Measurements from ENCODE around the gene KIAA0232. TPM values are rescaled to one million over a fixed set of nuclear protein-coding genes. Genes with fewer than 3 reads are reported as not detected.

KIAA0232 gene
- total and polyA plus RNA-seq, 9 of the 15 experiments (the other 6 are each of a cell fraction or from before 2014, with no cell fraction given), result 3.5 to 17.4 (median 13.0) TPM

GRCh38 chr4:6767748-6768538 is 14.6 kb upstream of the KIAA0232 start:
- no peak for TF ChIP-seq NR2C2 (CRISPR knock-in tag; IDR thresholded peaks at IDR 0.05)
- TF ChIP-seq NR2C2 (tag; IDR thresholded peaks at IDR 0.05), result 0 out of 2 replicates have a peak, but pooled peaks have one; percentile 8
- no peak for TF ChIP-seq ZNF445 (CRISPR knock-in tag; IDR thresholded peaks at IDR 0.05; ENCODE audit: low read depth)
- no peak for TF ChIP-seq CSDE1 (IDR thresholded peaks at IDR 0.05)
- TF ChIP-seq POLR2H (tag; IDR thresholded peaks at IDR 0.05; ENCODE audit: low read depth), result no peak
- no peak for TF ChIP-seq CREM (IDR thresholded peaks at IDR 0.05; ENCODE audit: low read depth)
- TF ChIP-seq, protein P1, sequence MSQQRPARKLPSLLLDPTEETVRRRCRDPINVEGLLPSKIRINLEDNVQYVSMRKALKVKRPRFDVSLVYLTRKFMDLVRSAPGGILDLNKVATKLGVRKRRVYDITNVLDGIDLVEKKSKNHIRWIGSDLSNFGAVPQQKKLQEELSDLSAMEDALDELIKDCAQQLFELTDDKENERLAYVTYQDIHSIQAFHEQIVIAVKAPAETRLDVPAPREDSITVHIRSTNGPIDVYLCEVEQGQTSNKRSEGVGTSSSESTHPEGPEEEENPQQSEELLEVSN (IDR thresholded peaks at IDR 0.05; ENCODE audit: borderline replicate concordance in 1 of 2, extremely low read depth in 1 of 2, insufficient read depth in 1 of 2, insufficient read length in 1 of 2, low read depth in 1 of 2, low read length in 1 of 2, poor library complexity in 1 of 2, severe bottlenecking in 1 of 2), result peak in 1 of 2 experiments; percentile 1
- H3K4me1 ChIP-seq (replicated peaks in 1 of 2; ENCODE audit: control insufficient read depth in 2 of 2, insufficient read depth in 2 of 2, low read length in 2 of 2), result peaks cover 19 to 26% of the 10 kb centered on the region in 2 experiments
- H2AFZ ChIP-seq (ENCODE audit: low read depth, low read length), result peak overlapping the region; percentile 89
- H4K20me1 ChIP-seq (replicated peaks; ENCODE audit: control insufficient read depth, insufficient read depth, low read length), result no peaks in the 10 kb centered on the region
- H3K9ac ChIP-seq (ENCODE audit: insufficient read depth in 1 of 2, low read depth in 2 of 2, low read length in 2 of 2), result peak overlapping the region; percentile 36 to 86; a peak in 3 of 4 replicates
- H3K4me2 ChIP-seq (ENCODE audit: insufficient read depth, low read length), result peak overlapping the region; percentile 59
- DNase-seq (ENCODE audit: extremely low read depth in 1 of 4, low spot score in 3 of 4), result peak in 1 of 4 experiments; percentile 21
- no peak for FAIRE-seq
- no peaks in the 10 kb centered on the region for H3K9me3 ChIP-seq (replicated peaks; ENCODE audit: control insufficient read depth, insufficient read depth, low read depth, low read length)
- H3K36me3 ChIP-seq (ENCODE audit: control insufficient read depth, insufficient read depth, low read length), result no peaks in the 10 kb centered on the region
- in situ Hi-C loops (cut with MboI), result loop anchor here (5.0 kb wide), 1 partner anchor 46 kb away; no protein-coding TSS in a partner anchor
- 0 out of 5 replicates have a peak, but pooled peaks cover 0 to 8% of the 10 kb centered on the region in 2 experiments for H3K27me3 ChIP-seq (ENCODE audit: control insufficient read depth in 2 of 2, insufficient read depth in 2 of 2, low read length in 2 of 2)
- intact Hi-C loops (cut with micrococcal nuclease), result no loop called here
- ATAC-seq, result no peak
- H3K79me2 ChIP-seq (ENCODE audit: control insufficient read depth, insufficient read depth, low read length), result no peaks in the 10 kb centered on the region
- 60% methylated on average over 20 of the region's 22 CpGs for WGBS (ENCODE audit: insufficient coverage, low coverage, missing lambda C conversion rate)
- H3K9me1 ChIP-seq (ENCODE audit: control insufficient read depth, insufficient read depth, low read length), result no peaks in the 10 kb centered on the region
- no peak overlapping the region for H3K4me3 ChIP-seq
- ChIA-PET POLR2A (interaction anchor here (0.7 to 3.3 kb wide), 6 partner anchors 8 to 282 kb away, joined by 3 to 30 read pairs (median 5); partner anchors contain the start of gene KIAA0232), CTCF (ENCODE audit: low intra/inter-chr PET ratio) (no interaction called here)
- no TSS peak for BruUV-seq (replicated peaks)
- no peak overlapping the region; the same call in 2 of the 3 replicates for H3K27ac ChIP-seq (ENCODE audit: extremely low read depth, low read depth, low read length)

Data from K562 (cell line).